NK-92 treated with Interleukin-12 subunit alpha and Interleukin-12 subunit beta, amount 100 ng/mL, for 24 hours (cell line): ENCODE data around the gene UROC1.
"Not testable (repeated sequence)": the region's sequence is repeated elsewhere in the genome, so short reads cannot be mapped to it uniquely, and the experiment has no call there.

Experiments used
- DNase-seq: peaks from one replicate; lab custom pipeline; 2025; lab: John Stamatoyannopoulos, UW

UROC1 gene

DNA sequence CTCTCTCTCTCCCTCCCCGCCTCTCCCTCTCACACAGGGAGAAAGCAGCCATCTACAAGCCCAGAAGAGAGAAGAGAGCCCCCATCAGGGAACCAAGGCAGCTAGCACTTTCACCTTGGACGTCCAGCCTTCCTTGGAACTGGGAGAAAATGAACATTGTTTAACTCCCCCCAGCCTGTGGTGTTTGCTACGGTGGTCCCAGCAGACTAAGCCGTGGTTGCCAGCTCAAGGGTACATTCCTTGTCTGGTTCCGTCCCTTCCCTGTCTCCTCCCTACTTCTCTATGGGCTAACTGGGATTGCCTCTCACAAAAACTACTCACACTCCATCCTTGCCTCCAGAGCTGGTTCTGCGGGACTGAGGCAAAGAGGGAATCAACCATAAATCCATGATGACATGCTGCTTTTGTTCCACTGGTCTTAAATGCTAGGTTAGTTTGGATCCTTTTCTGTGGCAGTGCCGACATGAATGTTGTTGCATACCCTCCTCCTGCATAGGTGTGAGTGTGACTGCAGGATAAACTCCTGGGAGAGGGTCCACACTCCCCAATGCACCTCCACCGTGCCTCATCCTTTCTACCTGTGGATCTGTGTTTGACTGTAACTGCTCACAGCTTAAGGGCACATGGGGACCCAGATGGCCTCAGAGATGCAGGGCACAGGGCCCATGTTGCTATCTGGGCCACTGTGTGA lies 29.1 kb upstream of the UROC1 start:
- no peak for DNase-seq

GRCh38 chr3:126546013-126546412 lies 28.4 kb upstream of the UROC1 start:
- DNase-seq: no peak

- DNase-seq: no peak
These were observed 28.0 kb upstream of the UROC1 start for GRCh38 chr3:126545544-126545943.

GRCh38 chr3:126544596-126545281 lies 27.2 kb upstream of the UROC1 start:
- DNase-seq: no peak

GRCh38 chr3:126543457-126544061 lies 26.0 kb upstream of the UROC1 start:
- no peak for DNase-seq

DNA sequence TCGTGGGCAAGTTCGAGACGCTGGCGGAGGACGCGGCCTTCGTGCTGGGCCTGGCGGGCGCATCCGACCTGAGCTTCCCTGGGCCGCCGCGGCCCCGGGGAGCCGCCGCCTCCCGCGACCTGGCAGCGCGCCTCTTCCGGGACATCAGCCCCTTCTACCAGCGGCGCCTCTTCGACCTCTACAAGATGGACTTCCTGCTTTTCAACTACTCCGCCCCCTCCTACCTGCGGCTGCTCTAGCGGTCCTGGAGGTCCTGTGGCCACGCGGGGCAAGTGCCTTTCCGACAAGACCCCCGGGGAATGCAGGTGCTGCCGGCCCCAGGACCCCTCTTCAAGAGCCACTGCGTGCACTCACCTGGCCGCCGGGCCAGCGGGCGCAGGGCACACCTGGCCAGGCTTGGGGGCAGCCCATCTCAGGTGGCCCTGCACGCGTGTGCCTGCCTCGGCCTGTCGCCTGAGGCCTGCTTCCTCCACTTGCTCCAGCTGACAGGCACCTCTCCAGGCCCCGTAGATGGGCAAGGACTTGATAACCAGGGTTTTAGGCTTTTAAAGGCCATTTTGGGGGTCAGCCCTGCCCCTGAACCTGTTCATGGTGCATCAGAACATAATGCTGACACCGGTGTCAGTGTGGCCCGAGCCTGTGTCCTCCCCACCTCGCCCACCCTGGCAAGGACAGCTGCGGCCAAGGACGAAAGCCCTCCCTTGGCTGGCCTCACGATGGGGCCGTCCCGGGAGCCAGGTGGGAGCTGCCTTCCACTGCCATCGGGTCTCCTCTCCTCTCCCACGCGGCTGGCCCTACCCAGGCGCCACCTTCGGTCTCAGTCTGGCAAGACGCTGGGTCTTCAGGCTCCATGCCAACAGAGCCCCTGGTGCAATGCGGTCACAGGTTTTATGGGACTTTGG lies 25.0 kb upstream of the UROC1 start:
- no peak for DNase-seq

GRCh38 chr3:126541628-126542339 lies 24.2 kb upstream of the UROC1 start:
- DNase-seq: no peak

DNA sequence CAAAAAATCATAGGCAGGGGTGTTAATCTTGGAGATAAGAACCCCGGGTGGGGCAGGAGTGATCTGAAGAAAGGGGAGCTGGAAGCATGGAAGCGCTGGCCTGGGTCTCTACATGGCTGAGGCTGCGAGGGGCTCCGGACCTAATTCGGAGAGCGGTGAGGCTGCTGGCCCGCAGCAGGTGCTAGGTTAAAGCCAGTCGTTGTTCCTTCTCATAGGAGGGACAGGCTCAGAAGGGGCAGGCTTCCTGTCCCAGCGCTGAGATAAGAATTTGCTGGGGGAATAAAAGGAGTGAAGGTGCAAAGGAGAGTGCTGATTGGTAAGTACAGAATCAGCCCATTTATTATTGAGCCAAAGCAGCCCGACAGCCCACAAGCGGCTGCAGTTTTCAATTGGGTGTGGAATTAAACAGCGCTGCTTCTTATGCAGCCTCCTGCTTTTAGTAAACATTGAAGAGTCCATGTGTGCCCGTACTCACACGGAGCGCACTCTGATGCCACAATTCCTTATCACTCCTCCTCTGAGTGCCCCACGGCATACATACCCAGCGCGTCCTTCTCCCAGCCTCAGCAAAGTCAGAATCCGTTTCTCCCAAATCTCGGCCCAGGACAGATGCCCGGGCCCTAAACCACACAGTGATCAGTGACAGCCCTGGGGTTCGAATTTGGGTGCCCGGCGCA lies 23.5 kb upstream of the UROC1 start:
- DNase-seq: no peak

DNA sequence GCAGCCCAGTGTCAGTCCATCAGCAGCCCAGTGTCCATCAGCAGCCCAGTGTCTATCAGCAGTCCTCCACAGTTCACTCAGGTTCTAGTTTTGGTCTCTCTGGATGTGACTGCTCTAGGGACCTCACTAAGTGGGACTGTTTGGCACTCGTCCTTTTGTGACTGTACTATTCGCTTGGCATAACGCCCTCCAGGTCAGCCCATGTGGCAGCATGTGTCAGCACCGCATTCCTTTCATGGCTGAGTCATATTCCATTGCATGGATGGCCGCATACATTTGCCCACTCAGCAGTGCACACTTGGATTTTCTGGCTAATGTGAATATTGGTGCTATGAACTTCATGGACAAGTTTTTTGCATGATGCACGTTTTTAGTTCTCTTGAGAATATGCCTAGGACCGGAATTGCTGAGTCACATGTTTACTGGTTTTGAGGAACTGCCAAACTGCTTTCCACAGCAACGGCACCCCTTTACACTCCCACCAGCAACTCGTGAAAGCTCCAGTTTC lies 22.8 kb upstream of the UROC1 start:
- DNase-seq: no peak

- DNase-seq: no peak
These were observed 22.1 kb upstream of the UROC1 start for GRCh38 chr3:126539558-126540250.

GRCh38 chr3:126538966-126539365 lies 21.4 kb upstream of the UROC1 start:
- DNase-seq: no peak

GRCh38 chr3:126538316-126538715 lies 20.7 kb upstream of the UROC1 start:
- no peak for DNase-seq

DNA sequence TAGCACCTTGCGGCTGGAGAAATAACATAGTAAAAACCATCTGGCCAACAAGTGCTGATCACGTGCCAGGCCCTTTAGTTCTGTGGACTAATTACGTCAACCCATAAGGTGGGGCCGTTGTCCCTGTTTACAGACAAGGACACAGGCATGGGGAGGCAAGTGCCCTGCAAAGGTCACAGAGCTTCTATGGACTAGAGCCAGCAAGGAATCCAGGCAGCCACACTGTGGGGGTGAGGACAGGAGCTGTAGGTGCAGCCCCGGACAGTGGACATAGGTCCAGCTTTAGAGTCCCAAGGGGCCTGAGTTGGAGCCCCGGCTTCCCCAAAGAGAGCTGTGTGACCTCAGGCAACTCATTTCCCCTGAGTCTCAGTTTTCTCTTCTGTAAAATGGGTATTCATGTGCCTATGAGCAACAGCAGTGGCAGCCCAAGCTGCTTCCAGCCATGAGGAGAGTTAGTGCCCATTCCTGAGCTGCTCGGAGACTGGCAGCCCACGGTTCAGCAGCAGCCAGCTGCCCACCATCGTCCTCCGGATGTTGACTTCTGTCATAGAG lies 20.2 kb upstream of the UROC1 start:
- DNase-seq: no peak

GRCh38 chr3:126537116-126537729 lies 19.6 kb upstream of the UROC1 start:
- DNase-seq: no peak

DNA sequence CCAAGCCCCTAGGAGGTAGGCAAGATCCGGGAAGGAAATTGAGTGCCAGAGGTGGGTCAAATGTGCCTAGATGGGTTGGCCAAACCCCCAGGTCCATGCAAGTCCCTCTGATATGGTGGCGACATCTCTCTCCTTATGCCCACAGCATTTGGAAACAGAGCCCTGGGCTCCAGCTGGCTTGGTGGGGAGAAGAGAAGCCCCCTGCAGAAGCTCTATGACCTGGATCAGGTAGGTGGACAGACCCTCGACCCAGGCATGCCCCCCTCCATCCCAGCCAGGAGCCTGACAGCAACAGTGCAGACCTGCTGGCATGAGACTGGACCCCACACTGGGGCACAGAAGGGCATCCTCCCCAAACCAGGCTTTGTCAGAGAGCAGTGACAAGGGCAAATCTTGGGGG lies 18.6 kb upstream of the UROC1 start:
- no peak for DNase-seq

DNA sequence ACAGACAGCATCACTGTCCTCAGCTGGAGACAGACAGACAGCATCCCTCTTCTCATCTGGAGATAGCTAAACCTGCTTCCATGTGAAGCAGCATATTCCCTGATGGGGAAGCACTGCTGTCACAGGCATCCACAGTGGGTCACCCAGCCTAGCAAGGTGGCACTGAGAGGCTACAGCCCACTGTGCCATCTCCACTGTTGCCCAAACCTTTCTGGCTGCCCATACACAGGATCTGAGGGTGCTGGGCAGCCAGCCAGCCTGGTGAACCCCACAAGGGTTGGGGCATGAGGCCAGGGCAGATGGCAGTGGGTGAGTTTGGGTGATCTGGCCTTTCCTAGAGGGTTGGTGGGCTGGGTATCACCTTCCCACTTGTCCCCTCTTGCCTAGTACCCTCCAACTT lies 18.1 kb upstream of the UROC1 start:
- no peak for DNase-seq

- not testable (repeated sequence) for DNase-seq
These were observed 17.1 kb upstream of the UROC1 start for GRCh38 chr3:126534716-126535115.

GRCh38 chr3:126533506-126533905 lies 15.9 kb upstream of the UROC1 start:
- no peak for DNase-seq

GRCh38 chr3:126531051-126531330 lies 13.4 kb upstream of the UROC1 start:
- no peak for DNase-seq
